Non-pigmented ciliary epithelial cell (primary cell): ENCODE data around the gene UTY.

ENCODE experiments used
- DNase-seq: peaks from one replicate; pipeline ENCODE4 v3.0.0-alpha.2; 2010; ENCODE audit warnings: low read depth

Gene UTY

DNA sequence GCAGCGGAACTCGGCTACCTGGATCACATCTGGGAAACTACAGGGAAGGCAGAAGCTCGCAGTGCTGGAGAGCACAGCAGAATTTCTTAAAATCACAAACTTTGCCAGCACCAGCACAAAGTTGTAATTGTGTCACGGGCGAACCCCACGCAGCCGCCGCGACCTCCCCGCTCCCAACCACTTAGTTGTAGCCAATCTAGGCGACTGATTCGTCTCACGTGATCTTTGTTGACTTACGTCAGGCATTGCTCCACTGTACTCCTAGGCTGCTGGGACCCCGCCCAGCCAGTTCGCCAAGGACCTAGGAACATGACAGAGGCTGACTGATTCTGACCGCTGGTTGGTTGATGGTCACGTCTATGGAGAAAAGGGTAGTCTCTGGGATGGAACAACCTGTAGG, at the start of gene UTY:
Gene UTY (minus strand): TSS at position 206 of the 400 bp plus-strand sequence. CDS start 368 bp downstream, outside the sequence.
- DNase-seq = peak; percentile 76

DNA sequence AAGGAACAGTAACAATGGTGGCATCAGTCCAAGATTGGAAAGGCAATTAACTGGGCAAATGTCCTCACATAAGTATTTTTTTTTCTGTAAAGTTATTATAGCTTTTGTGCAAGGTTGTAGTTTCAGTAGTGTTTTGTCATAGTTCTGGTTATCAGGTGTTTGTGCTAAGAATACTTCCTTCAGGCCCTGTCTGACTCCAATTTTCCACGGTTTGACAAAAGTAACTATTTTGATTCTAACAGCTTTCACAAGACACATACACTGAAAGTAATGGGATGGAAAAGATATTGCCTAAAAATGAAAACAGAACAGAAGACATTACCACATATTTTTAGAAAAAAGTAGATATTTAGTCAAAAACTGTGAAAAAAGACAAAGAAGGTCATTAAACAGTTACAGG, 40.6 kb upstream of the UTY start:
- no peak for DNase-seq

DNA sequence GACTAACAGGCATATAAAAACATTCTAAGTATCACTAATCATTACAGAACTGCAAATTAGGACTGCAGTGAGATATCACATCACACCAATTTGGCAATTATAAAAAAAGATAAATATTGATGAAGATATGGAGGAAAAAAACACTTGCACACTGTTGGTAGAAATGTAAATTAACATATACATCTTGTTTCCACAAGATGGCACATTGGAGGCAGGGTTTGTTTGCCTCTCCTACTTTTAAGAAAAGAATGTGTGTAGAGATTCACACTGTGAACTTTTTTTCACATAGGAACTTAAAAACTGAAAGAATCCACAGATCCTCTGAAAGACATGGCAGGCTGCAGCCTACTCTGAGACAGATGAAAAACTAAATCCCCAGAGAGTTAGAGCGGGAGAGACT, 21.4 kb upstream of the UTY start:
- no peak for DNase-seq

DNA sequence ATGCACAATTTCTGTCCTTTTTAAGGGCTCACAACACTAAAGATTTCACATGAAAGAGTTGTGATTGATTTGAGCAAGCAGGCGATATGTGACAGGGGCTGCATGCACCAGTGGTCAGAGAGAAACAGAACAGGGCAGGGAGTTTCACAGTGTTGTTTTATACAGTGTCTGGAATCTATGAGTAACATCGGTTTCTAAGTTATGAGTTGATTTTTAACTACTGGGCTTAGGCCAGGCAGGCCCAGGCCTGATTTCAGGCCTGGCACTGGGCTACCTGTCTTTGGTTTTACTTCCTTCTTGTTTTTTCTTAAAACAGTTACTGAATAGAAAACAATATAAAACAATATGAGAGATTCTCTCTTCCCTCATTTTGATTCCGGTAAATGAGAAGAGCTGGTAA, 13.9 kb upstream of the UTY start:
- no peak for DNase-seq

DNA sequence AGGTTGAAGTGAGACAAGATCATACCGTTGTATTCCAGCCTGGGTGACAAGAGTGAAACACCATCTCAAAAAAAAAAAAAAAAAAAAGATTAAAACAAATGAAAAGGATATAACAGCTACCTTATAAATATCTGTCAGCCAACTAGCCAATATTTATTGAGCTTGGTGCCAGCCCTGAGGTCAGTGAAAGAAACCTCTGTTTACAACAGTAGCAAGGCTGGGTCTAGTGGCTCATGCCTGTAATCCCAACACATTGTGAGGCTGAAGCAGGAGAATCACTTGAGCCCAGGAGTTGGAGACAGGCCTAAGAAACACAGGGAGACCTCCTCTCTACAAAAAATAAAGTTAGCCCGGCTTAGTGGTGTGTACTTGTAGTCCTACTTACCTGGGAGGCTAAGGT, 12.6 kb upstream of the UTY start:
- DNase-seq = no peak

DNA sequence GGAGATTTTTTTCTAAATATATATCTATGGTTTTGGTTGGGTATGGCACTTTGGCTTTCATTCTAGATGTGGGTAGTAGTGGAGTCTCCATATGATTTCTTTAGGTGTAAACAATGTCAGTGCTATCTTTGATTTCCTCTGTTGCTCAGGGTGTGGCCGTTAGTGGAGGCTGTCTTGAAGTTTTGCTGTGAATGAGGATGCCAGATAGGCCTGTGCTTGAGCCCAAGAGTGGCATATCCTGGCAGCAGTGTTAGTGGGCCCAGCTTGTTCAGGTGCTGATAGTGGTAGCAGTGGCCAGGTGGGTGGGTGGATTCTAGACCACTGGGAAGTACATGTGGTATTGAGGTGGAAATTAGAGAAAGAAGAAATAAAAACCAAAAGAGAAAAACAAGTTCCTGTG, 8.9 kb upstream of the UTY start:
- DNase-seq = no peak

DNA sequence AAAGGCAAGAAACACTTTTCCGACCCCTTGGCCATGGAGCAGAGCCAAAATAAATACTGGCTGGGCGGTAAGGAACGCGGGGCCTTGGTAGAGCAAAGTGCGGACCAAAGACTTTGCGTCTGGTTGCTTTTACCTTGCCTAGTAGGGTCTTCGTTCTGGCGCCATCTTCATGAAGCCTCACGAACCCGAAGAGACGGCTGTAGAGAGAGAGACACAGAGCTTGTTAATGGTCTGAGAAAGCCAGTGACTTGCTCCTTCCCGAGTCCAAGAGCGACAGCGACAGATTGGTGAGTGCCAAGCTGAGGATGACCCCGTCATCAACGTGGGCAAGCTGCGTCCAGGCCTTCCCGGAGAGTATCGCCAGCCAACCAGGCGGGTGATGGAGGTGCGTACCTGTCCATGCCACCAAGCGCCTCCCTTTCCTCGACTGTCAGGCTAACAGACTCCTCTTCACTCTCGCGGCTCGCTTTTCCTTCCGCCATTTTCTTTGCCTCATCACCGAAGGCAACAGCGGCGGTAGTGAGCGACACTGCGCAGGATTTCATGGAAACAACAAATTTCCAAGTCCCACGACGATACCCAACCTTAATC, 617 bp downstream of the UTY start:
- no peak for DNase-seq

DNA sequence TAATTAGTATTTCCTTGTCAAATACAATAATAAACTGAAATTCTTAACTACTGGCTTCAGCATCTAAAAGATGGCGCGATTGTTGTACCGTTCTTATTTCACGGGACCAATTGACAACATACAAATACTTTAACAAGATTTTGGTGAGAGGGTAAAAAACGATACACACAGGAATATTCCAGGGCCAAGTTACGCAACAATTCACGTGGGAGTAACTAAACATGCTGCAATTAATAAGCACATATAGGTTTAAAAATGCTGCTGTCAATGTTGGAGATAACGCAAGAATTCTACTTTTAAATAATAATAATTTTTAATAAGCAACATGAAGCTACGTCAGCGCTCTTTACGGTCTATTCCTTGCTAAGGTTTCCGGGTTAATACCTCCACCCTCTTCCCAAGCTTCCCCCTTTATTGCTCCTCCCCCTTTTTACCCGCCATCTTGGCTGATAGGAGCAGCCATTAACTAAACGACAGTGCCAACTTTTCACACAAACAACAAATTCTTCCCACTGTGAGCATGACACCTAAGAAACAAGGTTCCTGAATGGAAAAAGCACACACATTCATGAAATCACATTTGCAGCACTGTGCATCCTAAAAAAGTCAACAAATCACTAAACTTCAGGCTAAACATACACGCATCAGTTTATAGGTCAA, 1.6 kb downstream of the UTY start:
- no peak for DNase-seq

DNA sequence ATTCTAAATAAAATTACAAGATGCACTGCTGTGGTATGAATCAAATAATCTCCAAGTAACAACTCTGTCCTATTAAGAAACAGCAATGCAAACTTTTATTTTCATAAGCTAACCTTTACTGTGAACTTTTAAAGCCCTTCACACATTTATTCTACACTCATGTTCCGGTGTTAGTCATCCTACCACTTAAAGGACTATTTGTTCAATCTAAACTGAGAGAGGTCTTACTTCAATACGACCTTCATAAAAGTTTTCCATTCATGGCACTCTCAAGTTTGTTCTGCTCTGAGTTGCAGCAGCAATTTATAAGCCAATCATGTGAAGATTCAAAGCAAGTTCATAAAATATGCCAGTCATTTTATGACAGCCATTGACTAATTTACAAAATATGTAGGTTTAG, 4.8 kb downstream of the UTY start:
- DNase-seq = no peak

DNA sequence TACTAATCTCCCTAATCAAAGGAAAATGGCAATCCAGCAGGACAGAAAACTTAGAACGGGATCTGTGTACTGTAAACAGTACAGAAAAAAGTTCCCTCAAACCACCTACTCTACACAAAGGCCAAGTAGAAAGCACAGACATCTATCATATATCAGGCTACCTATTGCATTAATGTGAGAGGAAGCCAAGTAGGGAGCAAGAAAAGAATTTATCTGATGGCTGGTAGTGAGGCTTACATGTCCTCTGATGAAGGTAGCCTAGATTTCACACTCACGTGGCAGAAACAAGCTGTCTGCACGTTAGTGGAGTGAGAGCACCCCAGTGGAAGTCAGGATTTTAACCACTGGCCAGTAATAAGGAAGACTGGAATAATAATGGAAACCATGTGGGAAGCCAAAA, 28.3 kb downstream of the UTY start:
- no peak for DNase-seq

DNA sequence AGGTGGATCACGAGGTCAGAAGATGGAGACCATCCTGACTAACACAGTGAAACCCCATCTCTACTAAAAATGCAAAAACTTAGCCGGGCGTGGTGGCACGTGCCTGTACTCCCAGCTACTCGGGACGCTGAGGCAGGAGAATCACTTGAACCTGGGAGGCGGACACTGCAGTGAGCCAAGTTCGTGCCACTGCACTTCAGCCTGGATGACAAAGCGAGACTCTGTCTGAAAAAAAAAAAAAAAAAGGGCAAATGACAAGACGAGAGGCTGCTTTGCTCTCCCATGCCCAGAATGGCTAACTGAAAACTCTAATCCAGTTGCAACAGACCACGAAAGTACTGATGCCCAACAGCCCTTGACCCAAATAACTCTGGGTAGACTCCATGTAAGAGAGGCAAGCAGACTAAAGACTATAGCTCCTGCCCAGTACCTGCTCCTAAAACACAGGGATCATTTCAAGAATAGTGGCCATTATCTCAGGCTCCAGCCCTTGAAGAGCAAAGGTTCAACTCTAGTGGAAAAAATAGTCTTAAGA, 29.2 kb downstream of the UTY start:
- no peak for DNase-seq

DNA sequence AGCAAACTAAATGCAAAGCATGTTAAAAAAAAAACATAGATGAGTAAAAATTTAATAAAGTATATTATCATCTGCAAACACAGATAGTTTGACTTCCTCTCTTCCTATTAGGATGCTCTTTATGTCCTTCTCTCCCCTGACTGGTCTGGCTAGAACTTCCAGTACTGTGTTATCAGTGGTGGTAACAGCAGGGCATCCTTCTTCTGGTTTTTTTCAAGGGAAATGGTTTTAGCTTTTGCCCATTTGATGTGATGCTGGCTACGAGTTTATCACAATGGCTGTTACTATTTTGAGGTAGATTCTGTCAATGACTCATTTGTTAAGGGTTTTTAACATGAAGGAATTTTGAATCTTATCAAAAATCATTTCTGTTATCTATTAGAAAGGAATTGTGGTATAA, 34.3 kb downstream of the UTY start:
- DNase-seq = no peak

DNA sequence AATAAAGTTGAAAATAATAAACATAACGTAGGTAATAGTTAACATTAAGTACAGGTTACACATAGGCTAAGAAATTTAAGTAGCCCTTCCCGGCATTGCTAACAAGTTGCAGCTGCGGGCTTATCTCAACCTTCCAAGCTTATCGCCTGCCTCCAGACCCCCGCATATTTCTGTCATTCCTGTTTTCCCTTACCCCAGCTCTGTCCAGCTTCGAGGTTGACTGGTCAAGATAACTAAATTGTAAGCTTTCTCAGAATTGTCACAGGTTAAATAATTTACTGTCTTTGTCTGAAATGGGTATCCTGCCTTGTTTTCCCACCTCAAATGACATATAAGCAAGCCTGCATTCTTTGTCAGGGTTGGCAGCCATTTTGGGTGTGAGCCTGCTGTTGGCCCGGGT, 36.7 kb downstream of the UTY start:
- no peak for DNase-seq

DNA sequence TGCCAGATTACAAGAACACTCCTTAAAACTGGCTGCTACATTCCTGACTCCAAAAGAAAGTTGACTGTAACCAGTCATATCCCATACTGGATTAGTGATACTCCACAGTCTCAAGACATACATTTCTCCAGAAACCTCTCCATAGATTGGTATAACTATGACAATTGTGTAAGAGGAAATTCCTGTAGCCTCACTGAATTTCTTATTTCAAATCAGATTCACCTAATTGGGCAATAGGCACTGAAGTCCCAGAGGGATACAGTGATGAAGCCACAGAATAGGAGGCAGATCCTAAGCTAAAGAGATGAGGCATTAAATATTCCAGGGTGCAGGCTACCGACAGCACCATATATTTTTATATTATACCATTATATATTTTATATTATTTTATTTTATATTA, 39.0 kb downstream of the UTY start:
- no peak for DNase-seq

DNA sequence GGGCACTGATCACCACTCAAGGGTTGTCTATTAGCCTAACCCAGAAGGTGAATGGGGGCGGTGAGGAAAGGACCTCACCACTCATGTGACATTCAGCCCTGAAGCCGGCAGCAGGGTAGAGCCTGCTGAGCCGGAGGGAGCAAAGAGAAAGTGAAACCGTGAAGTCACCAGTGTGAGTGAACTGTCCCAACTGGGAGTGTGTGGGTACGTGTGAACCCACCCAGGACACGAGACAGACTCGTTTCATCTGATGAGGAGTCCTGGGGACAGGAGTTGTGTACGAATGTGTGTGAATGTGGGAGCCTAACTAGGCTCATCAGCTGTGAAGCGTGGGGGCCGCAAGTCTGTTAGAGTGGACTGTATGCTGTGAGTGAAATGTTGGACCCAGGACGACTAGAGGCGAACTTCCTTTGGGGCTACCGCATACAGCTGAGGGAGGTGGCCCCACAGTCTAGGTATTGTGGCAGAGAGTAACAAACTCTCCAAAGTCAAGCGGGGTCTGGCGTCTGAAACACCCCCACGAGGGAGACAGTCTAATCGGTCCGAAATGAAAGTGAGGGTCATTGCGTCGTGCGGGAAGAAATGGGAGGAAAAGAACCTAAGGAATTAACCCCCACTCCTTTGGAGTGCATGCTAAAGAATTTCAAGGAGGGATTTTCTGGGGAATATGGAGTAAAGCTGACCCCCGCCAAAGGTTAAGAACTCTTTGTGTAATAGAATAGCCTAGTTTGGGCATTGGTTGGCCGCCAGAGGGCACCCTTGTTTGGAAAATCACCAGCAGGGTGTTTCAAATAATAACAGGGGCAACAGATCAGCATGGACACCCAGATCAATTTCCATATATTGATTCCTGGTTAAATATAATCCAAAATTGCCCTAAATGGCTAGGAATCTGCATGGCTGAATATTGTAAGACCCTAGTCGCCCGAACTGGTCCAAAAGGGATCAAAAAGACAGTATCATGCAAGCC, 43.6 kb downstream of the UTY start:
- no peak for DNase-seq

DNA sequence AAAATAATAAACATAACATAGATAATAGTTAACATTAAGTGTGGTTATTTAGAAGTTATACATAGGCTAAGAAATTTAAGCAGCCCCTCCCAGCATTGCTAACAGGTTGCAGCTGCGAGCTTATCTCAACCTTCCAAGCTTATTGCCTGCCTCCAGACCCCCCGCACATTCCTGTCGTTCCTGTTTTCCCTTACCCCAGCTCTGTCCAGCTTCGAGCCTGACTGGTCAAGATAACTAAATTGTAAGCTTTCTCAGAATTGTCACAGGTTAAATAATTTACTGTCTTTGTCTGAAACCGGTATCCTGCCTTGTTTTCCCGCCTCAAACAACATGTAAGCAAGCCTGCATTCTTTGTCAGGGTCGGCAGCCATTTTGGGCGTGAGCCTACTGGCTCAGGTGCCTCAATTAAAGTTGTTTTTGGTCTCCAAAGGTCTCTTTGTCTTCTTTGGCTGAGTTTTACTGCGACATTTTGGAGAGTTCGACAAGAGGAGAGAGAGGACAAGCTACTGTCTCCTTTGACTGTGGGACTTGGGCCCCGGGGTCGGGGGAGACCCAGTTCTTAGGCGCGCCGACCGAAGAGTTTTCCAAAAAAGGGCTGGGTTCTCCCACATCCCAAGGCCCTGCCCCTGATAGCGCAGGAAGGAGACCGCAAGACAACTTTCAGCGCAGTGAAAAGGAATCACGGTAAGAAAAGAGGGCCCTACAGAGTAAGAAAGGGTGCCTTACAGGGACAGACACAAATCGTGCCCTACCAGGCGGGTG, 44.4 kb downstream of the UTY start:
- no peak for DNase-seq

DNA sequence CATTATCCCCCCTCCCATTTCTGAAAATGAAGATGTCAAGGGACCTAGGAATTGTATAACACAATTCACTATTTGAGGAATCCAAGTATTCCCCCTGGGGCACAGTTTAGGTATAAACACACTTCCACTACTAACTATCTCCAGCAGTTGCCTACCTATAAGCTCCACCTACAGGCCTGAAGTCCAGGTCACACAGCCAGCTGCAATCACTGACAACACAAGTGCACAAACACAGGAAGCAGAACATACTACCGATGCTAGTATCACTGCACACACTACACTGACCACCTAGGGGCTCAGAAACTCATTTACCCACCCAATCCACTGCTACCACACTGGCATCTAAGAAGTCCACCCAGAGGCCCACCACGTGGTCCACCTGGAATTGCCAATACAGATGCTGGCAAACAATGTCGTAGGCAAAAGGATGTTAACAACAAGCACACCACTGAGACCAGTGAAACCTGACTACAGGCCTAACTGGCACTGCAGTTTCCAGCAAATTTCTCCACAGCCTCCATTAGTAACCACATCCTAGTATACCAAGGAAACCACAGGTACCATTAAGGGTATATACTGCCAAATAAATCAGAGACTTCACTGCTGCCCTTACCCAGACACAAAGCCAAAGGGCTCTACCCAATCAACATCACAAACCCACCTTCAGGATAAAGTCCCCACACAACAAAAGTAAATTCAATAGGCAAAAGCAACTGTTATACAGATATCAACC, 47.4 kb downstream of the UTY start:
- no peak for DNase-seq

DNA sequence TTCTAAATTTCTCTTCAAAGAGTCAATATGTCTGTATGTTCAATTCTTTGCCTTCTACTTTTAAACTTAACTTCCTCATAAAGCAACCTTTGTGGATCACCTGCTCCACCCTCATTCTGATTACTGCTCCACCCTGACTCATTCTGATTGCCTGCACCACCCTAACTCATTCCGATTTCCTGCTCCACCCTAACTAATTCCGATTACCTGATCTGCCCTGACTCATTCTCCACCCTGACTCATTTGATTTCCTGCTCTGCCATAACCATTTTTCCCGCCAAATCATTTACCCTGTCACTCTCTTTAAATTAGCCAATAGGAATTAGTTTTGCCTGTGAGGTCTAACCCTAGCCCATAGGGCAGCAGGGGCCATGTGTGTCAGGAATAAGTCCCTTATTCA, 50.3 kb downstream of the UTY start:
- DNase-seq = no peak

DNA sequence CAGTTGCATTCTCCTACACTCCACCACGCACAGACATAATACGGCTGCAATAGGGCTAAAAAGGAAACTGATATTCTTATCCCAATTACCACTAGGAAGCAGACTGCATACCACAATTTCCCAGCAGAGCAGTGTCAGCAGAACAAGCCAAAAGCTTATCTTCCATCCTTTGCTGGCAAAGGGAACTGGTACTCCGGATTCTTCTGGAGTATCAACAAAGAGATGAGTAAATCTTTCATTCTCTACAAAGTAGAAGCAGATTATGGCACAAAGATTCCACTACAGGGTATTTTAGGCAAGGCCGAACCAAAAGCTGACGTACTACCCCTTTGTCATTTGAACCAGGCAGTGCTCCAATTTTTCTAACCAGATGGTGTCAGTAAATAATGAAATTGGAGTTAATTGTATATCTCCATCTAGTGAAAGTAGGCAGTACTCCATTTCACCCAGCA, 56.5 kb downstream of the UTY start:
- DNase-seq = peak; percentile 26

DNA sequence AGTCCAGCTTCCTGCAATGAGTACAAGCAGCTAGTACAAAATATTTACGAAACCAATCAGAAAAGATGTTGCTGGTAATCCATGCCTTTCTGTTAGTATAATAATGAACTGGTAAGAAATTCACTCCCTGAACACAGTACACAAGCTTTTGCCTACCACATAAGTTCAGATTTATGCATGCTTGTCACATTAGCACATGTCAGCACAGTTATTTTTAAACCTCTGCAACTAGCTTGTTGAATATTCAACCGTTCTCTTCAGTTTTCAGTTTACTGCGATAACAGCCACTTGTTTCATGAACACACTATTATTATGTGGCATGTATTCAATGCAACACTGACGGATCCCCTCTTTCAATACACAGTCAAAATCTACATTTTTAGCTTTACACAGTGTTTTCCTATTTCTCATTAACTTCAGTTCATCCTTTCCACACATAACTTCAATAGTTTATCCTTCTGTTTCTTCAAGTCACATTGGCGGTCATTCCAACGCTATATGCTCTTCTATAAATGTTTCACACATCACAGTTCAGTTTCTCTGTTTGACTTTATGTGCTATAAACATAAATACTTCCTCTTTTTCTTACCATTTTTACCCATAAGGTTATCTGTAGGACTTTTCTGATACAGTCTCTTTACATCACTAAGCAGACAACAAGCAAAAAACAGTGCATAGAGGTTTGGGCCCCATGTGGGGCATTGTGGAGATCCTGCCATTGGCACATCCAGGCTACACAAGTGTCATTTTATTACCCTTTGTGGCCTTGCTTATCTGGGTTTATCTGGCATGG, 62.8 kb downstream of the UTY start:
- no peak for DNase-seq
